ENCODE results near the gene RUNX2. TPM values are rescaled to one million over a fixed set of nuclear protein-coding genes. Genes with fewer than 3 reads are reported as not detected.
A peak's percentile ranks its signal among the peaks of the same experiment; 100 is the strongest.
"Not testable (repeated sequence)": the region's sequence is repeated elsewhere in the genome, so short reads cannot be mapped to it uniquely, and the experiment has no call there.

The RUNX2 gene
- 2.5 TPM for total RNA-seq

- peak; percentile 51 for ATAC-seq
These were observed at the start of gene RUNX2 for GRCh38 chr6:45327956-45328522. RUNX2 (plus strand) TSS chr6:45328330; CDS start chr6:45328727, 397 bp downstream.

- no peak for ATAC-seq
These were observed 49.8 kb upstream of the RUNX2 start for GRCh38 chr6:45278367-45278766.

DNA sequence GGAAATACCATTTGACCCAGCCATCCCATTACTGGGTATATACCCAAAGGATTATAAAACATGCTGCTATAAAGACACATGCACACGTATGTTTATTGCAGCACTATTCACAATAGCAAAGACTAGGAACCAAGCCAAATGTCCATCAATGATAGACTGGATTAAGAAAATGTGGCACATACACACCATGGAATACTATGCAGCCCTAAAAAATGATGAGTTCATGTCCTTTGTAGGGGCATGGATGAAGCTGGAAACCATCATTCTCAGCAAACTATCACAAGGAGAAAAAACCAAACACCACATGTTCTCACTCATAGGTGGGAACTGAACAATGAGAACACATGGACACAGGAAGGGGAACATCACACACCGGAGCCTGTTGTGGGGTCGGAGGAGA, 41.4 kb upstream of the RUNX2 start:
- not testable (repeated sequence) for ATAC-seq

DNA sequence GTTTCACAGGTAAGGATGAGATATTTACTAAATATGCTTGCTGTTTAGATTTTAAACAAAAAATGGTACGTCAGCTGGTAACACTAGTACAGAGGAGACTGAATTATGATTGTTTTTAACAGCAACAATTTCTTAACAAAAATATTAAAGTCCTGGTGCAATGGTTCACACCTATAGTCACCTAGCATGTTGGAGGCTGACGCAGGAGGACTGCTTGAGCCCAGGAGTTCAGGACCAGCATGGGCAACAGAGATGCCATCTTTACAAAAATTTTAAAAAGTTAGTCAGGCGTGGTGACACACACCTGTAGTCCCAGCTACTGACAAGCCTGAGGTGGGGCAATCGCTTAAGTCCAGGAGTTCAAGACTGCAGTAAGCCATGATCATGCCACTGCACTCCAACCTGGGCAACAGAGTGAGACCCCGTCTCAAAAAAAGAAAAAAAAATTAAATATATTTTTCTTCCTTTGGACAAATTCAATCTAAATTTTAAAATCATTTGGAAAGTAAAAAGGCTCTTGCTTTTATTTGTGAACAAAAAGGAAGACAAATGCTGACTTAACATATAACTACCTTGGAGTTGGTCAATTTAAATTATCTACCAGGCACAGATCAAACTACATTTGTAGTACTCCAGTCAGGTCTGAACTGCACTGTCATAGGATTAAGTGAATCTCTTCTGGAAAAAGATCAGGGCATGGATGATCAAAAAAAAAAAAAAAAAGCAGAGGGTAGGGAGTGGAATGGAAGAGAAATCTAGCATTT, 38.2 kb upstream of the RUNX2 start:
- no peak for ATAC-seq

GRCh38 chr6:45293306-45293705, 34.8 kb upstream of the RUNX2 start:
- ATAC-seq, result no peak

DNA sequence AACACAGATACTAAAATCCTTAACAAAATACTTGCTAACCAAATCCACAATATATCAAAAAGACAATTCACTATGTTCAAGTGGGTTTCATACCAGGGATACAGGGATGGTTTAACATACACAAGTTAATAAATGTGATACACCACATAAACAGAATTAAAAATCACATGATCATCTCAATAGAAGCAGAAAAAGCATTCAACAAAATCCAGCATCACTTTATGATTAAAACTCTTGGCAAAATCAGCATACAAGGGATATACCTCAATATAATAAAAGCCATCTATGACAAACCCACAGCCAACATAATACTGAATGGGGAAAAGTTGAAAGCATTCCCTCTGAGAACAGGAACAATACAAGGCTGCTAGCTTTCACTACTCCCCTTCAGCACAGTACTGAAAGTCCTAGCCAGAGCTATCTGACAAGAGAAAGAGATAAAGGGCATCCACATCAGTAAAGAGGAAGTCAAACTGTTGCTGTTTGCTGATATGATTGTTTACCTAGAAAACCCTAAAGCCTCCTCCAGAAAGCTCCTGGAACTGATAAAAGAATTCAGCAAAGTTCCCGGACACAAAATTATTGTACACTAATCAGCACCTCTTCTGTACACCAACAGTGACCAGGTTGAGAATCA, 33.9 kb upstream of the RUNX2 start:
- ATAC-seq, result not testable (repeated sequence)

DNA sequence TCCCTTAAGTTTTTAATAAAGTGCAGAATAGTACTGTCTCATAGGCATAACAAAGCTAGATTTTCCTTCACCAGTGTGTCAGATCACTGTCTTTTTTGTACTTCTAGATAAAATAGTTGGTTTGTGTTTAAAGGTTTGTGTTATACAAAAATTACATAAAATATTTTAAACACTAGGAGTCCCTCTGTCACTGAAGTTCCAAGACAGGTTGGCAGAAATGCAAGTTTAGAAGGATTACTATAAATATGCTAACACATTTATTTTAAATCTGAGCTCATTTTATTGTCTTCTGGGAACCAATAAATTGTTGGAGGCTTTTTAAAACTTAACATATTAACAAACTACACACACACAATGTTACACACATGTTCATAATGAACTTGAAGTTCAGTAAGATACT, 30.8 kb upstream of the RUNX2 start:
- no peak for ATAC-seq

DNA sequence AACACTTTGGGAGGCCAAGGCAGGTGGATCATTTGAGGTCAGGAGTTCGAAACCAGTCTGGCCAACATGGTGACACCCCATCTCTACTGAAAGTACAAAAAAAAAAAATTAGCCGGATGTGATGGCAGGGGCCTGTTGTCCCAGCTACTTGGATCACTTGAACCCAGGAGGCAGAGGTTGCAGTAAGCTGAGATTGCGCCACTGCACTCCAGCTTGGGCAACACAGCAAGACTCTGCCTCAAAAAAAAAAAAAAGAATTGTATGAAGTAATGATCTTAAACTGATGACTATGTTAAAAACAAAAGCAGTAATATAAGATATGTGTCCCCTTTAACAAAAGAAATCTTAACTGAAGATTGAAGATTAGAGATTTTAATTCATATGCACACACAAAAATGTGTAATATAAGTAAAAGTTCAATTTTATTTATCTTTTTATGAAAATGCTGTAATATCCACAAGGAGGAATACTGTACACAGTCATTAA, 29.0 kb upstream of the RUNX2 start:
- no peak for ATAC-seq

GRCh38 chr6:45300736-45301135, 27.4 kb upstream of the RUNX2 start:
- ATAC-seq, result no peak

DNA sequence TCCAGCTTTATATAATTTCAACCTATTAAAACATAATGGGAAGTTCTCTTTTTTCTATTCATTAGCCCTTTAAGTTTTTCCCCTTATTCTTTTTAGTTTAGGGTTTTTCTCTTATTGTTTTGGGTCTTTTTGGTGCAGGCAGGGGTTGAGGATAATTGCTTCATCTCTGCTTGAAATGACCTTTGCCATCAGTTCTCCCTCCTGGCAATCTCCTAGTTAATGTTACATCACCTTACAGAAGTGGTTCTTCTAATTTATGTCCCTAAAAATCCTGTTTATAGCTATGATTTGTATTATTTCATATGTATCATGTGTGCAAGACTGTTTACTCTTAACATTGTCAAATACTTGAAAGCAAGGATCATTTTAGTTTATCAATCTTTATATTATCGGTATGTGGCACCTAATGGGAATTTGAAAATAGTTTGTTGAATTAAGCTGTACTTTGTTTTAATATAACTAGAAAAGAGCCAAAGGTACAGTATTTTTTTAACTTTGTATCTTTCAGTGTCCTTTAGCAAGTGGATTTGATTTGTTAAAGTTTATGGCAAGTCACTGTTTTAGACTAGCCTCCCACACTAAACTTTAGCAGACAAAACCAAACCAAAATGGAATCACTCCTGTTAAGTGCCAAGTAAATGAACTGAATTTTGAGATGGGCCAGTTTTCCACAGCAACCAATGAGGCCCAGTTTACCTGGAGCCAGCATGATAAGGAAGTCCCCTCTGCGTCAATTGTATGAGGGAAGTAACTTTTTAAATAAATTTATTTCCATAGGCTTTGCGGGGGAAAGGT, 26.6 kb upstream of the RUNX2 start:
- no peak for ATAC-seq

DNA sequence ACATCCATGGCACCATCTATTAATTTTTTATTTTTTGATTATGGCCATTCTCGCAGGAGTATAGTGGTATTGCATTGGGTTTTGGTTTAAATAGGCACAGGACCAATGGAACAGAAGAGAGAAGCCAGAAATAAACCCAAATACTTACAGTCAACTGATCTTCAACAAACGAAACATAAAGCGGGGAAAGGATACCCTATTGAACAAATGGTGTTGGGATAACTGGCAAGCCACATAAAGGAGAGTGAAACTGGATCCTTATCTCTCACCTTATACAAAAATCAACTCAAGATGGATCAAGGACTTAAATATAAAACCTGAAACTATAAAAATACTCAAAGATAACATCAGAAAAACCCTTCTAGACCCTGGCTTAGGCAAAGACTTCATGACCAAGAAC, 25.3 kb upstream of the RUNX2 start:
- no peak for ATAC-seq

DNA sequence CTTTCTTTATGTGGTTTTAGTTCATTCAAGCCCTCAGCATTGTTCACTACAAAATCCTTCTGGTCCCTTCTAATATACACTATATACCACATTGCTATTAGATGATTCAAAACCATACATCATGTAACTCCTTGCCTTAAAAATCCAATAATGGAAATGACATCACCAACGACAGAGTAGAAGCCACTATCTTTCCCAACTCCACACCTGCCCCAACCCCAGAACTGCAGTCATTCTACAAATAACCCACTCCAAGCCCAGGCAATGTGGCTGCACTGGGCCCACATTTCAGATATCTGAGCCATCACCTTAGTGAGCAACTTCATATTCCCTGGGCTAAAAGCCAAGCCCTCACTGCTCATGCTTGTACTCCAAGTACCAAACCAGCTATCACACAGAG, 22.6 kb upstream of the RUNX2 start:
- no peak for ATAC-seq

- ATAC-seq, result no peak
These were observed 17.9 kb upstream of the RUNX2 start for GRCh38 chr6:45310118-45310788.

- no peak for ATAC-seq
These were observed 14.0 kb upstream of the RUNX2 start for GRCh38 chr6:45314146-45314545.

GRCh38 chr6:45320349-45320748, 7.8 kb upstream of the RUNX2 start:
- ATAC-seq, result no peak

DNA sequence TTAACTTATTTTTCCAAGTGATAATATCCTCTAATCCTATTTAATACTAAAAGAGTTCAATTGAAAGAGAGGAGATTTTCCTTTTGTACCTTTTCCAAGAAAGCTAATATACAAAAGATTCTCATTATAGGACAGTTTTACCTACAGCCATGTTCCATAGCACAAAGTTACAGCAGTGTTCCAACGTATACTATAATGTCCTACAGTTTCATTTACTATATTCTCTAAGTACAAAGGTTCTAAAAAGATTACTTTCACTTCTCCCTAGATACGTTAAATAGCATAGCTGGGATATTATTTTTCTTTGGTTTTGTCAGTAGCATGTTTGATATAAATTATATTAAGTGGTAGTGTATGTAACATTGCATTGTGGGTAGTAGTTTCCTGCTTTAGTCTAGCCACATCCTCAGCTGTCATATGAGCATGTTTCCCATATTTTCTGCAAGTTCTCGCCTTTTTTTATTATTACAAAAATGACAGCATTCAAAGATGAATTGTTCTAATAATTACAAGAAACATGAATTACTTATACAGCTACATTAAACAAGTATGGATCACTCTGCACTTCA, 4.4 kb upstream of the RUNX2 start:
- no peak for ATAC-seq

DNA sequence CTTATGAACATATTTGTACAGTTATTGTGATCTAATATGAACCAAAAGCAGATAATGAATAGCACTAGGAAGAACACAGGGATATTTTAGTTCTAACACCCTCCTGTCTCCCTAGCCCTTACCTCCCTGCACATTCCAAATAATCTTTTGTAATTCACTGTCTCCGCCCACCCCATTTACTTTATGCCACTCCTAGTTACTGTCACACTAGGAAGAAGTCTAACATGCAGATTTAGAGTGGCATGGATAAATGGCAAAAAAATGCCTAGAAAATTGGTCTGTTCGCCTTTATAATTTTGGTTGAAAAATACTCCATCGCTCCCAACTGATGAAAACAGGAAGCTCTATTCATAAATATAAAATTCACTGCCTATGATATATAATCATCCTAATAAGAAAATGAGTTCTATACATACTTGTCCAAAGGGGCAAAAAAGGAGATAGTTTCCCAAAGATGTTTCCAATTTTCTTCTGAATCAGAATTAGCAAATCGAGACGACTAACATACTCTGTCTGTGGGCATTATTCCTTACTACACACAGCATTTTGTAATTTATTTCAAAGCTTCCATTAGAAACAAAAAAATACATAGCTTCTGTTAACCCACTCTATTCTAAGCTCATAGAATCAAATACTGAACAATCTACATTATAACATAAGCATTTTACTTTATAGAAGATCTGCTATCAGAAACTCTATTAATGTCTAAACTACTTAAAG, 1.3 kb upstream of the RUNX2 start:
- no peak for ATAC-seq

GRCh38 chr6:45328523-45328922, 393 bp downstream of the RUNX2 start:
- no peak for ATAC-seq

GRCh38 chr6:45344900-45345299, 16.8 kb downstream of the RUNX2 start:
- no peak for ATAC-seq

- ATAC-seq, result no peak
These were observed 22.1 kb downstream of the RUNX2 start for GRCh38 chr6:45350186-45350710.

GRCh38 chr6:45351076-45351475, 22.9 kb downstream of the RUNX2 start:
- no peak for ATAC-seq
